ENCODE data around the gene JAZF1. TPM values are rescaled to one million over a fixed set of nuclear protein-coding genes. Genes with fewer than 3 reads are reported as not detected.

Gene JAZF1
- total and polyA plus RNA-seq, 2 of the 8 experiments (the other 6 are each of a cell fraction or from before 2014, with no cell fraction given): 2.6 to 21.8 TPM

DNA sequence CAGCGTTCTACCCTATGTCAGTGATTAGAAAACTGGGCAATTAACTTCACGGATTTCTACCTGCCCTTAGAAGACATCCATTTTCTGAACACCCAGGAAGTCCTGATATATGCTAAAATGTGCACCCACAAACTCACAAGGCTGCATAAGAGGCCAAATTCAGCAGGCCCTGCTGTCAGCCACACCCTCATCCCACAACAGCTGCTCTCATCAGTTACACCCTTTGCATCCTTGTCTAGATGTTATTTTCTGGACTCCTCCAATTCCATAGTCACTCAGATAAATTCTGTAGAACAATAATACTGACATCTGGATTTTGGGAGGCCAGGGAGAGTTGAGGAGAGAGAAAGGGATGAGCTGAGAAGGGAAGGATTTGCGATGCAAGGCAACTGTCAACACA lies 231.7 kb downstream of the JAZF1 start (continued):
- TF ChIP-seq, protein P1, sequence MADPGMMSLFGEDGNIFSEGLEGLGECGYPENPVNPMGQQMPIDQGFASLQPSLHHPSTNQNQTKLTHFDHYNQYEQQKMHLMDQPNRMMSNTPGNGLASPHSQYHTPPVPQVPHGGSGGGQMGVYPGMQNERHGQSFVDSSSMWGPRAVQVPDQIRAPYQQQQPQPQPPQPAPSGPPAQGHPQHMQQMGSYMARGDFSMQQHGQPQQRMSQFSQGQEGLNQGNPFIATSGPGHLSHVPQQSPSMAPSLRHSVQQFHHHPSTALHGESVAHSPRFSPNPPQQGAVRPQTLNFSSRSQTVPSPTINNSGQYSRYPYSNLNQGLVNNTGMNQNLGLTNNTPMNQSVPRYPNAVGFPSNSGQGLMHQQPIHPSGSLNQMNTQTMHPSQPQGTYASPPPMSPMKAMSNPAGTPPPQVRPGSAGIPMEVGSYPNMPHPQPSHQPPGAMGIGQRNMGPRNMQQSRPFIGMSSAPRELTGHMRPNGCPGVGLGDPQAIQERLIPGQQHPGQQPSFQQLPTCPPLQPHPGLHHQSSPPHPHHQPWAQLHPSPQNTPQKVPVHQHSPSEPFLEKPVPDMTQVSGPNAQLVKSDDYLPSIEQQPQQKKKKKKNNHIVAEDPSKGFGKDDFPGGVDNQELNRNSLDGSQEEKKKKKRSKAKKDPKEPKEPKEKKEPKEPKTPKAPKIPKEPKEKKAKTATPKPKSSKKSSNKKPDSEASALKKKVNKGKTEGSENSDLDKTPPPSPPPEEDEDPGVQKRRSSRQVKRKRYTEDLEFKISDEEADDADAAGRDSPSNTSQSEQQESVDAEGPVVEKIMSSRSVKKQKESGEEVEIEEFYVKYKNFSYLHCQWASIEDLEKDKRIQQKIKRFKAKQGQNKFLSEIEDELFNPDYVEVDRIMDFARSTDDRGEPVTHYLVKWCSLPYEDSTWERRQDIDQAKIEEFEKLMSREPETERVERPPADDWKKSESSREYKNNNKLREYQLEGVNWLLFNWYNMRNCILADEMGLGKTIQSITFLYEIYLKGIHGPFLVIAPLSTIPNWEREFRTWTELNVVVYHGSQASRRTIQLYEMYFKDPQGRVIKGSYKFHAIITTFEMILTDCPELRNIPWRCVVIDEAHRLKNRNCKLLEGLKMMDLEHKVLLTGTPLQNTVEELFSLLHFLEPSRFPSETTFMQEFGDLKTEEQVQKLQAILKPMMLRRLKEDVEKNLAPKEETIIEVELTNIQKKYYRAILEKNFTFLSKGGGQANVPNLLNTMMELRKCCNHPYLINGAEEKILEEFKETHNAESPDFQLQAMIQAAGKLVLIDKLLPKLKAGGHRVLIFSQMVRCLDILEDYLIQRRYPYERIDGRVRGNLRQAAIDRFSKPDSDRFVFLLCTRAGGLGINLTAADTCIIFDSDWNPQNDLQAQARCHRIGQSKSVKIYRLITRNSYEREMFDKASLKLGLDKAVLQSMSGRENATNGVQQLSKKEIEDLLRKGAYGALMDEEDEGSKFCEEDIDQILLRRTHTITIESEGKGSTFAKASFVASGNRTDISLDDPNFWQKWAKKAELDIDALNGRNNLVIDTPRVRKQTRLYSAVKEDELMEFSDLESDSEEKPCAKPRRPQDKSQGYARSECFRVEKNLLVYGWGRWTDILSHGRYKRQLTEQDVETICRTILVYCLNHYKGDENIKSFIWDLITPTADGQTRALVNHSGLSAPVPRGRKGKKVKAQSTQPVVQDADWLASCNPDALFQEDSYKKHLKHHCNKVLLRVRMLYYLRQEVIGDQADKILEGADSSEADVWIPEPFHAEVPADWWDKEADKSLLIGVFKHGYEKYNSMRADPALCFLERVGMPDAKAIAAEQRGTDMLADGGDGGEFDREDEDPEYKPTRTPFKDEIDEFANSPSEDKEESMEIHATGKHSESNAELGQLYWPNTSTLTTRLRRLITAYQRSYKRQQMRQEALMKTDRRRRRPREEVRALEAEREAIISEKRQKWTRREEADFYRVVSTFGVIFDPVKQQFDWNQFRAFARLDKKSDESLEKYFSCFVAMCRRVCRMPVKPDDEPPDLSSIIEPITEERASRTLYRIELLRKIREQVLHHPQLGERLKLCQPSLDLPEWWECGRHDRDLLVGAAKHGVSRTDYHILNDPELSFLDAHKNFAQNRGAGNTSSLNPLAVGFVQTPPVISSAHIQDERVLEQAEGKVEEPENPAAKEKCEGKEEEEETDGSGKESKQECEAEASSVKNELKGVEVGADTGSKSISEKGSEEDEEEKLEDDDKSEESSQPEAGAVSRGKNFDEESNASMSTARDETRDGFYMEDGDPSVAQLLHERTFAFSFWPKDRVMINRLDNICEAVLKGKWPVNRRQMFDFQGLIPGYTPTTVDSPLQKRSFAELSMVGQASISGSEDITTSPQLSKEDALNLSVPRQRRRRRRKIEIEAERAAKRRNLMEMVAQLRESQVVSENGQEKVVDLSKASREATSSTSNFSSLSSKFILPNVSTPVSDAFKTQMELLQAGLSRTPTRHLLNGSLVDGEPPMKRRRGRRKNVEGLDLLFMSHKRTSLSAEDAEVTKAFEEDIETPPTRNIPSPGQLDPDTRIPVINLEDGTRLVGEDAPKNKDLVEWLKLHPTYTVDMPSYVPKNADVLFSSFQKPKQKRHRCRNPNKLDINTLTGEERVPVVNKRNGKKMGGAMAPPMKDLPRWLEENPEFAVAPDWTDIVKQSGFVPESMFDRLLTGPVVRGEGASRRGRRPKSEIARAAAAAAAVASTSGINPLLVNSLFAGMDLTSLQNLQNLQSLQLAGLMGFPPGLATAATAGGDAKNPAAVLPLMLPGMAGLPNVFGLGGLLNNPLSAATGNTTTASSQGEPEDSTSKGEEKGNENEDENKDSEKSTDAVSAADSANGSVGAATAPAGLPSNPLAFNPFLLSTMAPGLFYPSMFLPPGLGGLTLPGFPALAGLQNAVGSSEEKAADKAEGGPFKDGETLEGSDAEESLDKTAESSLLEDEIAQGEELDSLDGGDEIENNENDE (IDR thresholded peaks at IDR 0.05; ENCODE audit: insufficient replicate concordance, low read length): no peak
- TF ChIP-seq ASH2L (IDR thresholded peaks at IDR 0.05; ENCODE audit: low read length) (no peak), NANOG (IDR thresholded peaks at IDR 0.05; ENCODE audit: insufficient read depth, low read depth, low read length, poor library complexity, severe bottlenecking) (no peak), YY1 (IDR thresholded peaks at IDR 0.05; ENCODE audit: low read depth, low read length) (no peak), TCF12 (IDR thresholded peaks at IDR 0.05; ENCODE audit: low read depth, low read length) (no peak), CHD2 (IDR thresholded peaks at IDR 0.05; ENCODE audit: low read length) (no peak), CBX5 (IDR thresholded peaks at IDR 0.05; ENCODE audit: low read depth, low read length) (no peak), GABPA (IDR thresholded peaks at IDR 0.05; ENCODE audit: borderline replicate concordance, insufficient read depth, low read length) (no peak), TBP (IDR thresholded peaks at IDR 0.05; ENCODE audit: low read depth, low read length) (no peak), RFX5 (IDR thresholded peaks at IDR 0.05; ENCODE audit: borderline replicate concordance, low read depth, low read length) (no peak)
- TF ChIP-seq, protein P2, sequence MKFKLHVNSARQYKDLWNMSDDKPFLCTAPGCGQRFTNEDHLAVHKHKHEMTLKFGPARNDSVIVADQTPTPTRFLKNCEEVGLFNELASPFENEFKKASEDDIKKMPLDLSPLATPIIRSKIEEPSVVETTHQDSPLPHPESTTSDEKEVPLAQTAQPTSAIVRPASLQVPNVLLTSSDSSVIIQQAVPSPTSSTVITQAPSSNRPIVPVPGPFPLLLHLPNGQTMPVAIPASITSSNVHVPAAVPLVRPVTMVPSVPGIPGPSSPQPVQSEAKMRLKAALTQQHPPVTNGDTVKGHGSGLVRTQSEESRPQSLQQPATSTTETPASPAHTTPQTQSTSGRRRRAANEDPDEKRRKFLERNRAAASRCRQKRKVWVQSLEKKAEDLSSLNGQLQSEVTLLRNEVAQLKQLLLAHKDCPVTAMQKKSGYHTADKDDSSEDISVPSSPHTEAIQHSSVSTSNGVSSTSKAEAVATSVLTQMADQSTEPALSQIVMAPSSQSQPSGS (IDR thresholded peaks at IDR 0.05; ENCODE audit: low read length): no peak

All from H1 (cell line).